HG03558 (cell line): ENCODE results near the gene FPR2.
"Not testable (repeated sequence)": the region's sequence is repeated elsewhere in the genome, so short reads cannot be mapped to it uniquely, and the experiment has no call there.

Experiments used
- ATAC-seq: cut with Tn5 transposase; IDR thresholded peaks from one replicate; pipeline ENCODE4 v1.9.1; 2021; ENCODE audit warnings: moderate number of reproducible peaks; ENCODE audit not compliant: unreplicated experiment; ENCODE audit errors: extremely low read depth

FPR2 gene

DNA sequence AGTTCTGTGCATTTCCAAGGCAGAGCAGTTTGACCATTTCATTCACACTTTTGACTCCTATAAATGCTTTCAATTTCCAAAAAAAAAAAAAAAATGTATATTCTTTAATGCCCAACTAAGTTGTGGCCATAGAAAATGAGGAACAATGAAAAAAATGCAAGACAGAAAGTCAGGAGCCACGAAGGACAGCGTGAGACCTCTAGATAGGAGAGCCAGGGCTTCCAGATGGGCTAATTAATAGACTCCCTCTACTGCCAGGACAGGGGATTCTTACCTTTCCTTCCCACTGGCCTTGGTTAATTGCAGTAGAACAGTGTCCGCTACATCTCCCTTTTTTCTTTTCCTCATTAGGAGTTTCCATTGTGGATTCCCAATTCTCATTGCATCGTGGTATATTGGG, 42.5 kb downstream of the FPR2 start:
- ATAC-seq: no peak

GRCh38 chr19:51803967-51804366, 43.0 kb downstream of the FPR2 start:
- ATAC-seq: no peak

DNA sequence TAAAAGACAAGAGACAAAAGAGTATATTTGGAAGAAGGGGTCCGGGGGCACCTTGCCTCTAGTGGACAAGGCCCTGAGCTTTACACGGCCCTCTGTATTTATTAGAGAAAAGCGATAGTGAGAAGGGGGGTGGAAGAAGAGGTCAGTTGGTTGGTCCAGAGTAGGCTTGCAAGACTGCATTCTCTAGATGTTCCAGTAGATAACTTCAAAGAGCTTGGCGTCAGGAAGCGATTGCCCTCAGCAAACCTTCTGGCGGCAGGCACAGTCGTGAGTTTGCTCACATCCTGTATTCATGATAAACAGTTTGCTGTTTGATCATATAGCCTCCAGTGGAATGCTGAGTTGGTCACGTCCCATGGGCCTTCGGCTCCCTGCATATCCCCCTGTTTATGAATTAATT, 43.8 kb downstream of the FPR2 start:
- ATAC-seq: not testable (repeated sequence)

GRCh38 chr19:51805396-51805795, 44.4 kb downstream of the FPR2 start:
- not testable (repeated sequence) for ATAC-seq

DNA sequence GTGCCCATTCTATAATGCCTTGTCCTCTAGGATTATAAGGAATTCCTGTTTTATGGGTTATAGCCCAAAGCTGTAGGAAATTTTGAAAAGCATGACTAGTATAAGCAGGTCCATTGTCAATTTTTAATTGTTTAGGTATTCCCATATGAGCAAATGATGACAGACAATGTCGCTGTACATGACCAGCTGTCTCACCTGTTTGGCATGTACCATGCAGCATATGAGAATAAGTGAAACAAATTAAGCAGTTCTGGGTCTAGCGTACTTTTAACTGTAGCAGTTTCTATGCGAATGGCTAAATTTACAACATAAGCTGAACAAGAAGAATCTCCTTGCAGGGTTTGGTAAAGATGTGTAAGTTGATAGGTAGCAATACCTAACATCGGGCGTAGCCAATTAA, 45.6 kb downstream of the FPR2 start:
- not testable (repeated sequence) for ATAC-seq

DNA sequence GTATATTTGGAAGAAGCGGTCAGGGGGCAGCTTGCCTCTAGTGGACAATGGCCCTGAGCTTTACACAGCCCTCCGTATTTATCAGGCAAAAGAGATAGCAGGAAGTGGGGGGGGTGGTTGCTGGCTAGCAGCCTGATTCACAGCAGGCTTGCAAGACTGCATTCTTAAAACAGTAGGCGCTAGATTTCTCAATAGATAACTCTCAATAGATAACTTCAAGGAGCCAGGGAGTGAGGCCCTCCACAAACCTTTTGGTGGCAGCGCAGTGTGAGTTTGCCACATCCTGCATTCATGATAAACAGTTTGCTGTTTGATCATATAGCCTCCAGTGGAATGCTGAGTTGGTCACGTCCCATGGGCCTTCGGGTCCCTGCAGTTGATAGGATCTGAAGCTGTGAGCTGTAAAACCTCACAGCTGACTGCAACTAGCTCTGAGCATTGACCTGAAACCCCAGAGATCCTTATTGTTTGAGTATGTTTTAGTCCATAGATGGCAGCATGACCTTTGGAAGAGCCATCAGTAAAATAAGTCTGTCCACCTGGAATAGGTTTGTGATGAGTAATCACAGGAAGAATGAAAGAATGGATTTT, 46.2 kb downstream of the FPR2 start:
- no peak for ATAC-seq

GRCh38 chr19:51807925-51808324, 46.9 kb downstream of the FPR2 start:
- no peak for ATAC-seq

- no peak for ATAC-seq
Observed at GRCh38 chr19:51808333-51808986, 47.5 kb downstream of the FPR2 start.

- no peak for ATAC-seq
Observed at GRCh38 chr19:51809787-51810186, 48.8 kb downstream of the FPR2 start.

GRCh38 chr19:51810223-51810622, 49.2 kb downstream of the FPR2 start:
- ATAC-seq: no peak

GRCh38 chr19:51811344-51811743, 50.4 kb downstream of the FPR2 start:
- no peak for ATAC-seq

DNA sequence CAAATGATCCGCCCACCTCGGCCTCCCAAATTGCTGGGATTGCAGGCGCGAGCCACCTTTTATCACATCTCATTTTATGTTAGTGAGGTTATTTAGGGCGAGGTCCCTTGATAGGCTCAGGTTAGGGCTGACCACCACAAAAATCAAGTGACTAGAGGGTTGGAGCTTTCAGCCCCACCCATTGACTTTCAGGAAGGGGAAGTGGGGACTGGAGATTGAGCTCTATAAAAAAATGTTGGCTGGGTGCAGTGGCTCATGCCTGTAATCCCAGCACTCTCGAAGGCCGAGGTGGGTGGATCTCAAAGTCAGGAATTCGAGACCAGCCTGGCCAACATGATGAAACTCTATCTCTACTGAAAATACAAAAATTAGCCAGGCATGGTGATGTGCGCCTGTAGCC, 54.1 kb downstream of the FPR2 start:
- no peak for ATAC-seq

DNA sequence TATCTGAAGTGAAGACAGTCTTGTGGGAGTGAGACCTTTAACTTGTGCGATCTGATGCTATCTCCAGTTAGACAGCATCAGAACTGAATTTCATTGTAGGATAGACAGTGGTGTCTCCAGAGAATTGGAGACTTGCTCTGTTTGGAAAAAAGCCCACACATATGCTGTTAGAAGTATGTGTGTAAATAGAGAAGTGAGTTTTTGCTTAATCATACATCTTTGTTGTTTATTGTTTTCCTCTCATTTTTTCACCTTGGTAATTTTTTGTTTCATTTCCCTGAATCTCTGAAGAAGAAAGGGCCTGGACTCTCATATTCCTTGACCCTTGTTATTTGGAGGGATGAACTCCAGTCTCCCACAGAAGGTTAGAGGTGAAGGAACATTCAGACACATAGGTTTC, 55.7 kb downstream of the FPR2 start:
- ATAC-seq: no peak

DNA sequence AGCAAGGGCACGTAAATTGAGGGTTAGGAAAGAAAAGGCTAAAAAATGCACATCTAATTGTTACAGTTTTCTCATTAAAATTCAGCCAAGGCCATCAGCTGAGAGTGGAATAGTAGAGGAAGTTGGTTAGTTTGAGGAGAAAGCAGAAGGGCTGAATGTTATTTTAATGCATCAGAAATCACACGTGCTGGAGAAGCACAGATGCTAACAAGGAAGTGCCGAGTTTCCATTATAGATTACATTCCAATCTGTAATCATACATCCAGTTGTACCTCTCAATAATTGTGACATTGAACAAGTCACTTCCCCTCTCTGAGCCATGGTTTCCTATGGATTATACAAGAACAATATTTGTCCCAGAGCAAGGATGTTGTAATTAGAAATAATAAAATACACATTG, 59.0 kb downstream of the FPR2 start:
- no peak for ATAC-seq
